HG02885 (cell line): ENCODE measurements around the gene DOCK3.
A peak's percentile ranks its signal among the peaks of the same experiment; 100 is the strongest.

Experiments
- ATAC-seq: cut with Tn5 transposase; IDR thresholded peaks from one replicate; pipeline ENCODE4 v1.9.1; 2021; ENCODE audit warnings: mild to moderate bottlenecking; ENCODE audit not compliant: unreplicated experiment, poor library complexity

DOCK3 gene, protein sequence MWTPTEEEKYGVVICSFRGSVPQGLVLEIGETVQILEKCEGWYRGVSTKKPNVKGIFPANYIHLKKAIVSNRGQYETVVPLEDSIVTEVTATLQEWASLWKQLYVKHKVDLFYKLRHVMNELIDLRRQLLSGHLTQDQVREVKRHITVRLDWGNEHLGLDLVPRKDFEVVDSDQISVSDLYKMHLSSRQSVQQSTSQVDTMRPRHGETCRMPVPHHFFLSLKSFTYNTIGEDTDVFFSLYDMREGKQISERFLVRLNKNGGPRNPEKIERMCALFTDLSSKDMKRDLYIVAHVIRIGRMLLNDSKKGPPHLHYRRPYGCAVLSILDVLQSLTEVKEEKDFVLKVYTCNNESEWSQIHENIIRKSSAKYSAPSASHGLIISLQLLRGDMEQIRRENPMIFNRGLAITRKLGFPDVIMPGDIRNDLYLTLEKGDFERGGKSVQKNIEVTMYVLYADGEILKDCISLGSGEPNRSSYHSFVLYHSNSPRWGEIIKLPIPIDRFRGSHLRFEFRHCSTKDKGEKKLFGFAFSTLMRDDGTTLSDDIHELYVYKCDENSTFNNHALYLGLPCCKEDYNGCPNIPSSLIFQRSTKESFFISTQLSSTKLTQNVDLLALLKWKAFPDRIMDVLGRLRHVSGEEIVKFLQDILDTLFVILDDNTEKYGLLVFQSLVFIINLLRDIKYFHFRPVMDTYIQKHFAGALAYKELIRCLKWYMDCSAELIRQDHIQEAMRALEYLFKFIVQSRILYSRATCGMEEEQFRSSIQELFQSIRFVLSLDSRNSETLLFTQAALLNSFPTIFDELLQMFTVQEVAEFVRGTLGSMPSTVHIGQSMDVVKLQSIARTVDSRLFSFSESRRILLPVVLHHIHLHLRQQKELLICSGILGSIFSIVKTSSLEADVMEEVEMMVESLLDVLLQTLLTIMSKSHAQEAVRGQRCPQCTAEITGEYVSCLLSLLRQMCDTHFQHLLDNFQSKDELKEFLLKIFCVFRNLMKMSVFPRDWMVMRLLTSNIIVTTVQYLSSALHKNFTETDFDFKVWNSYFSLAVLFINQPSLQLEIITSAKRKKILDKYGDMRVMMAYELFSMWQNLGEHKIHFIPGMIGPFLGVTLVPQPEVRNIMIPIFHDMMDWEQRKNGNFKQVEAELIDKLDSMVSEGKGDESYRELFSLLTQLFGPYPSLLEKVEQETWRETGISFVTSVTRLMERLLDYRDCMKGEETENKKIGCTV (N-terminal part only)

DNA sequence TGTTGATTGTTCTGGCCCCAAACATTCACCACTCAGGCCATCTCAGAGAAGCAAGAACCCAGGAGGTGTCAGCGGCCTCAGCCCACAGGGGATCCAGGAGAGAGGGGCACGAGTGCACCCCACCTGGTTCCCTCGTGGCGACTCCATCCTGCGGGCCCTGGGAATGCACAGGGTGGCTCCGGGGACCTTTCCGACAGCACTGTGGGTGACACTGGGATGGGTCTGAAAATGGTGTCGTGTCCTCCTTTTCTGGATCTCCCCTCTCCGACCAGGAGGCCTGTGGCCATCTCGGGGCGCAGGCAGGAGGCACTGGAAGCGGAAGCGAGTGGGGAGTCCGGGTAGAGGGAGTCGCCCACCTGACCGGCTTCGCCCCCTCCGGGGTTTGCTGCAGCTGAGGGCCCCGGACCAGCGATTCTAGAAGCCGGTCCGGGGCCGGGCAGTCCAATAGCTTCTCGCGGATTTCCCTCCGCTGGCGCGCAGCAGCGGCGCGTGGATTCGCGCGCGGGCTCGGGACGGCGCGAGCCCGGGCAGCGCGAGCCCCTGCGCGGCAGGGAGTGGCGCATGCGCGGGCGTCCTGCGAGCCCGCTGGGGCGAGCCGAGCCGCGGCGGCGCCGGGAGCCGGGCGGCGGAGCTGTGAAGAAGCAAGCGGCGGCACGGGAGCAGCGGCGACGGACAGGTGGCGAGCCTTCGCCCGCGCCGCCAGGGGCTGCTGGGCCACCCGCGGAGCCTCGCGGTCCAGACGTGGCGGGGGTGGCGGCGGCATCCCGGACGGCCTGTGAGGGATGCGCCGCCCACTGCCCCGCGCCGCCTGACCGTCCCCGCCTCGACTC, at the start of gene DOCK3:
TSS of gene DOCK3 (plus strand) at position 579 of the 830 bp plus-strand sequence. CDS start 337 bp downstream, outside the sequence.
- peak; percentile 82 for ATAC-seq

GRCh38 chr3:50625231-50626182, 49.2 kb upstream of the DOCK3 start:
- no peak for ATAC-seq

DNA sequence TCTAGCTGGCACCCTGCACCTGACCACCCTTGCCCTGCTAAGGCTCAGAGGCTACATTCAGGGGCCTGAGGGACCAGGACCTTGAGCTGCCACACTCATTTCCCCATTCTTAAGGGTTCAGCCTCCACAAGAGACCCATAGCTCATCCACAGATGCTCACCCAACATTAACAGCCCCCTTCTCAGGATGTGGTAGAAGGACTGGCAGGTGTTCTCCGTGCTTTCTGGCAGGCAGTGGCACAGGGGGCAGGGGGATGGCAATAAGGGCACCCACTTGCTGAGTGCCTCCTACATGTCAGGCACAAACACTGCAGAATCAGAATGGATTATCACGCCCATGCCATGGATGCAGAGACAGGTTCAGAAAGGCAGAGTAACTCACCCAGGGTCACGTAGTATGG, 48.3 kb upstream of the DOCK3 start:
- no peak for ATAC-seq

- no peak for ATAC-seq
Measured at GRCh38 chr3:50627407-50628051, 47.2 kb upstream of the DOCK3 start.

DNA sequence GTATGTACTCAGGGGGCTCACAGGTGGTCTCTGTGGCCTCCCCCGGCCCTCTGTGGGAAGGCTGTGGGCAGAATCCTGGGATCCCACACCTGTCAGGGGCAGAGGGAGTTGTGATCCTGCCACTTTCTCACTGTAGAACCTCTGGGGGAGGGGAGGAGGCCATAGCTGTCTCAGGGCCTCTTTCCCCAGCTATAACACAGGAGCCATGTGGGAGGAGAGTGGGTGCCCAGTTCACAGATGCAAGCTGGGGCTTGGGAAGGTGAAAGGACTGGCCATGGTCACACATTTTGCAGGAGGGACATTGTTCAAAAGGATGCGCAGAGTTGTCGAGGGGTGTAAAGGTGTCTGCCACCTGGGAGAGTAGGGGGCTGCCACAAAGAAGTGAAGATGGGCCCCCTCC, 46.1 kb upstream of the DOCK3 start:
- ATAC-seq: no peak

GRCh38 chr3:50630394-50630793, 44.3 kb upstream of the DOCK3 start:
- no peak for ATAC-seq

- no peak for ATAC-seq
Measured at GRCh38 chr3:50630877-50631276, 43.9 kb upstream of the DOCK3 start.

DNA sequence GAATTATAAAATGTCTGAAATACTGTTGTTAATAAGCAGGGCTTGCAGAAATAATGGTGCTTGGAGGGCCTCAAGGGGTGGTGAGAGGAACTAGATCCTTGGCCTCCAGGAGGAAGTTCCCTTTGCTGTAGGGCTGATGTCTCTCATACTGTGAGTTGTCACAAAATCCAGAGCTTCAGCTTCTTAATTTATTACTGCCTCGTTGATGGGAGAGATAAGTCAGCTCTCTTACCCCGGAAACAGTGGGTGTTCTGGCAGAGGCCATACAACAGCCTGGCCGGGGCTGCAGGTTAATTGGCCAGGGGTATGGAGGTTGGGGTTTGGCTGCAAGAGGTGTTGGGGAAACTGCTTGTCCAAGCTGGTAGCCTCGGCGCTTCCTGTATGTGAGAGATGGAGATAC, 42.3 kb upstream of the DOCK3 start:
- peak; percentile 38 for ATAC-seq

GRCh38 chr3:50633230-50633790, 41.4 kb upstream of the DOCK3 start:
- no peak for ATAC-seq

GRCh38 chr3:50635066-50635465, 39.7 kb upstream of the DOCK3 start:
- ATAC-seq: no peak

DNA sequence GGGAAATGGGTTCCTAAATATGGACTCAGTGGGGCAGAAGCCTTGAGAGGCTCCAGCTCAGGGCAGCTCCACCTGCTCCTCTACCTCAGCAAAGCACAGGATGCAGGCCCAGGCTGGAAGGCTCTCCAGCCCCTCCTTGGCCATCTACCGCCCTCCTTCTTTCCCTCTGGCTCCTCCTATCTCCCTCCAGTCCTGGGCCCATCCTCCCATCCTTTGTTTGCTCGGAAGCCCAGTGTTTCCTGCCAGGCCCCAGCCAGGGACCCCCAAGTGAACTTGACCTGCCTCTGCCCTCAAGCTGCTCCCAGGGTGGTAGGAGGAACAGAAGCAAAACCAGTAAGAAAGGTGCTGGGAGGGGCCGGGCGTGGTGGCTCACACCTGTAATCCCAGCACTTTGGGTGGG, 37.7 kb upstream of the DOCK3 start:
- ATAC-seq: no peak

DNA sequence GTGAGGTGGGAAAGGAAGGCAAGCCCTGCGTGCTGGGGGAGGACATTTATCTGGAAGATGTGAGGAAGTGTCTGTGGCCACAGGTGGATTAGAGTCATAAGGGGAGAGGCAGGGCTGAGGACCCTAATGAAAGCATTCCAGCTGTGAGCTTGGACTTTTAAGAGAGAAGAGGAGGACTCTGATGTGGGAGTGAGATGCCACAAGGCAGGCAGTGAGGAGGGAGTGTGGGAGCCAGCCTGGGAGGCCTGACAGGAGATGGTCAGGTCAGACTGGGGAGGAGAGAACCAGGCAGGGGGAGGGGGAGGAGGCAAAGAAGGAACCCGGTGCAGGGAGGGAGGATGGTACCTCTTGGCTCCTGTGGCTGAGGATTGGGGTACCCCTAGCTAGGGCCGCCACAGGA, 36.8 kb upstream of the DOCK3 start:
- ATAC-seq: no peak

DNA sequence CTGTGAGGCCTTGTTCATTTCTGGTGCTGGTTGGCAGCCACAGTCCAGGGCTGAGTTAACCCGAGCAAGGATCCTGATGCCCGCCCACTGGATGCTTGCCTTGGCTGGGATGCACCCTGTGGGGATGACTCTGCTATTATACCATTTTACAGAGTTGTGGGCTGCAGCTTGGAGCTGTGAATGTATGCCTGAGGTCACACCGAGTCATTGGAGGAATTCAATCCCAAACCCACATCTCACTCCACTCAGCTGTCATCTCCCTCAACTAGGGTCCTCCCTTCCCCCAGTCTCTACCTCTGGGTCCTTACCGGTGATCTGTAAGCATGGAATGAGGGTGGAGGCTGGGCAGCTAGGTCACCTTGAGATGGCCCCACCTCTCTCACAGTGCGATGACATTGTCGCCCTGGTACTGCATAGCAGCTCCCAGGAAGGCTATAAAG, 35.7 kb upstream of the DOCK3 start:
- no peak for ATAC-seq

GRCh38 chr3:50642382-50642781, 32.3 kb upstream of the DOCK3 start:
- no peak for ATAC-seq

- no peak for ATAC-seq
Measured at GRCh38 chr3:50644561-50644960, 30.2 kb upstream of the DOCK3 start.

- no peak for ATAC-seq
Measured at GRCh38 chr3:50645378-50645777, 29.3 kb upstream of the DOCK3 start.

DNA sequence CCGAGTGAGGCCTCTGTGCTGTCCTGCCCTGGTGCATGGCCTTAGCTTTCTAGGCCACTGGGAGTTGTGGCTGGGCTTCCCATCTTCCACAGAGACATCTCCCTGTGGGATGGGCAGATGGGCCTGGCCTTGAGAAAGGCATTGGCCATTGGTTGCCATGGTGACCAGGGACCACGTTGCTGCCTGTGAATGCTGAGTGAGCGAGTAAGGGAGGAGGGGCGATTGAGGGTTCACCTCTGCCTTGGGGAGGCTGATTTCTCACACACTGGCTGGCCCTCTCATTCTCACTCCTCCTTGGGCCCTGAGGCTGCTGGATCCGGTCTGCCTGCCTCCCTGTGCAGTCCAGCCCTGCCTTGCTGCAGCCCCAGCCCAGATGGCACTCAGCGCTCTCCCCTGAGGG, 26.4 kb upstream of the DOCK3 start:
- no peak for ATAC-seq

DNA sequence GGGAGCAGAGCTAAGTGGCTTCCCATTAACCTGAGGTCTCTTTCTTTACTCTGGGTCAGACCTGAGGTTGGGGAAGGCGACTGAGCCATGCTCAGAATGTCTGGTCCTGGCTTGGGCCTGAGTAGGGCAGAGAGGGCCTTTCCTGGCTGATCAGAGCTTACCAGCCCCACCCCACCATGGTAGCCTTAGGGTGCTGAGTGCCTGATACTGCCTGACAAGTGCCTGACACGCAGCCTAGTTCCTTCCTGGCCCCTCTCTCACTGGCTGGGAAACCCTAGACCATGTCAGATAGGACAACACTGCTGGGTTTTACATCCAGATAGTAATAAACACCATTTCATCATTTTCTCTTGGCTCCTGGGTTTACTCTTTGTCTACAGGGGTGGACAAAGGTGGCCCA, 25.8 kb upstream of the DOCK3 start:
- ATAC-seq: no peak
